HepG2 (cell line): ENCODE results near the gene OTOGL. TPM values are rescaled to one million over a fixed set of nuclear protein-coding genes. Genes with fewer than 3 reads are reported as not detected.

Experiments
- ATAC-seq: fragments of 200-7000 bp; cut with Tn5 transposase; 3 replicates; pipeline ENCODE4 v1.9.1; 2020; ENCODE audit warnings: mild to moderate bottlenecking, moderate library complexity
- BruUV-seq: library from RNA; stranded (reverse); fragments of 400-500 nt; replicated peaks from 2 replicates; lab custom pipeline; 2021; lab: Mats Ljungman, UMichigan
- CTCF ChIA-PET: fragments of 300-600 bp; formaldehyde crosslinking; extraction: SDS; loops from one replicate; lab custom pipeline; 2021; ENCODE audit warnings: low total read pairs, inconsistent platforms, low intra/inter-chr PET ratio; lab: Yijun Ruan, JAX
- POLR2A ChIA-PET: fragments of 350-600 bp; sonication (Branson Sonifier 250); formaldehyde crosslinking; loops from one replicate; lab custom pipeline; 2020; ENCODE audit warnings: antibody characterized with exemption, inconsistent platforms; lab: Yijun Ruan, JAX
- DNase-seq: peaks from one replicate; pipeline ENCODE4 v3.0.0-alpha.2; 2015; ENCODE audit warnings: low spot score
- FAIRE-seq: peaks from 3 replicates; lab custom pipeline; 2011; peaks lifted over from hg19 to GRCh38; lab: Jason Lieb, UNC
- H2AFZ ChIP-seq: one replicate; pipeline ENCODE4 v1.6.1; 2011; ENCODE audit warnings: low read length, inconsistent platforms
- H3K27ac ChIP-seq: fragments of 300-600 bp; 3 replicates; pipeline ENCODE4 v1.8.0; 2011; ENCODE audit warnings: mixed run types, mild to moderate bottlenecking, mixed read lengths, low read length, inconsistent platforms; ENCODE audit not compliant: insufficient read depth; ENCODE audit errors: extremely low read length
- H3K27me3 ChIP-seq, 2 experiments: fragments of 200-600 bp in 1 of 2; 2 replicates in 1 of 2; 3 replicates in 1 of 2; pipeline versions ENCODE4 v1.6.0 to v1.8.0; 2011; ENCODE audit warnings: low read length in 2 of 2, mild to moderate bottlenecking in 2 of 2, moderate library complexity in 2 of 2, inconsistent platforms in 1 of 2; ENCODE audit not compliant: insufficient read depth in 2 of 2, control insufficient read depth in 1 of 2
- H3K36me3 ChIP-seq, 2 experiments: fragments of 200-600 bp in 1 of 2; replicated peaks in 1 of 2; 2 replicates in 1 of 2; 3 replicates in 1 of 2; pipeline versions ENCODE4 v1.5.1 to v1.8.0; 2011; ENCODE audit warnings: low read length in 2 of 2, inconsistent platforms in 1 of 2; ENCODE audit not compliant: insufficient read depth in 2 of 2, control insufficient read depth in 1 of 2
- H3K4me1 ChIP-seq: 2 replicates; pipeline ENCODE4 v1.5.1; 2012; ENCODE audit warnings: low read length, inconsistent platforms; ENCODE audit not compliant: insufficient read depth
- H3K4me2 ChIP-seq: 2 replicates; pipeline ENCODE4 v1.6.0; 2011; ENCODE audit warnings: low read depth, low read length, inconsistent platforms
- H3K4me3 ChIP-seq, 3 experiments: fragments of 200-600 bp in 1 of 3; sonication (generic), shearing (Covaris generic) in 1 of 3; replicated peaks in 1 of 3; 2 replicates each; pipeline ENCODE4 v1.5.1; 2011 to 2016; ENCODE audit warnings: low read length in 3 of 3, inconsistent platforms in 2 of 3, low read depth in 2 of 3, mild to moderate bottlenecking in 2 of 3, control low read depth in 1 of 3, mixed read lengths in 1 of 3; ENCODE audit not compliant: insufficient read depth in 1 of 3
- H3K79me2 ChIP-seq: one replicate; pipeline ENCODE4 v1.6.1; 2011; ENCODE audit warnings: low read length, inconsistent platforms; ENCODE audit not compliant: insufficient read depth
- H3K9ac ChIP-seq: 2 replicates; pipeline ENCODE4 v1.6.0; 2011; ENCODE audit warnings: mild to moderate bottlenecking, low read depth, low read length, inconsistent platforms; ENCODE audit not compliant: insufficient read depth
- H3K9me3 ChIP-seq: 2 replicates; pipeline ENCODE4 v1.5.1; 2012; ENCODE audit warnings: mild to moderate bottlenecking, low read length
- H4K20me1 ChIP-seq: 2 replicates; pipeline ENCODE4 v1.6.0; 2011; ENCODE audit warnings: inconsistent platforms, mild to moderate bottlenecking, low read length, moderate library complexity; ENCODE audit not compliant: insufficient read depth
- ERF ChIP-seq: IDR thresholded peaks from 2 replicates; pipeline ENCODE4 v1.6.1; 2018; ENCODE audit warnings: missing biosample characterization, missing genetic modification reagents
- ETV5 ChIP-seq: IDR thresholded peaks from 2 replicates; pipeline ENCODE4 v1.6.1; 2018; ENCODE audit warnings: missing biosample characterization, missing genetic modification reagents, inconsistent platforms, borderline replicate concordance
- FOXK2 ChIP-seq: fragments of 450-650 bp; IDR thresholded peaks from 2 replicates; pipeline ENCODE4 v1.6.1; 2016
- MTA3 ChIP-seq: sonication (generic); formaldehyde crosslinking; IDR thresholded peaks from 2 replicates; pipeline ENCODE4 v1.4.0; 2020; ENCODE audit warnings: missing genetic modification reagents
- PHF5A ChIP-seq: IDR thresholded peaks from one replicate; pipeline ENCODE4 v1.6.1; 2018; ENCODE audit warnings: low read depth, missing genetic modification reagents; ENCODE audit not compliant: unreplicated experiment
- RBFOX2 ChIP-seq: fragments of 200-400 bp; formaldehyde crosslinking; IDR thresholded peaks from 2 replicates; pipeline ENCODE4 v1.6.1; 2017; ENCODE audit warnings: low read depth, mild to moderate bottlenecking, low read length
- SOX6 ChIP-seq, 2 experiments: fragments of 450-650 bp in 1 of 2; sonication (generic) in 1 of 2; formaldehyde crosslinking in 1 of 2; IDR thresholded peaks; 2 replicates each; pipeline versions ENCODE4 v1.4.0 to v1.6.1; 2017 to 2020; ENCODE audit warnings: antibody characterized with exemption in 1 of 2, mild to moderate bottlenecking in 1 of 2, missing genetic modification reagents in 1 of 2
- SP140L ChIP-seq: sonication (generic); formaldehyde crosslinking; IDR thresholded peaks from 2 replicates; pipeline ENCODE4 v1.4.0; 2020; ENCODE audit warnings: missing genetic modification reagents, borderline replicate concordance
- ZBTB8A ChIP-seq: sonication (generic); formaldehyde crosslinking; IDR thresholded peaks from 2 replicates; pipeline ENCODE4 v1.4.0; 2020; ENCODE audit warnings: mild to moderate bottlenecking, low read depth, missing genetic modification reagents, borderline replicate concordance
- ZEB1 ChIP-seq: IDR thresholded peaks from 2 replicates; pipeline ENCODE4 v1.6.1; 2012; ENCODE audit warnings: mild to moderate bottlenecking, low read depth, inconsistent platforms; ENCODE audit not compliant: insufficient replicate concordance
- ZNF138 ChIP-seq: sonication (generic); formaldehyde crosslinking; IDR thresholded peaks from 2 replicates; pipeline ENCODE4 v1.5.0; 2020; ENCODE audit warnings: mild to moderate bottlenecking, low read depth, missing genetic modification reagents
- ZNF143 ChIP-seq: sonication (generic); formaldehyde crosslinking; IDR thresholded peaks from 2 replicates; pipeline ENCODE4 v1.4.0; 2020; ENCODE audit warnings: missing genetic modification reagents
- ZNF468 ChIP-seq: sonication (generic); formaldehyde crosslinking; IDR thresholded peaks from 2 replicates; pipeline ENCODE4 v1.8.0; 2022; ENCODE audit warnings: mild to moderate bottlenecking, moderate library complexity, missing genetic modification reagents
- ZNF768 ChIP-seq: sonication (generic); formaldehyde crosslinking; IDR thresholded peaks from 2 replicates; pipeline ENCODE4 v1.4.0; 2020; ENCODE audit warnings: missing genetic modification reagents
- WGBS: methylation state at CpG from one replicate; pipeline ENCODE4 v1.1.6; 2017; ENCODE audit warnings: low lambda C conversion rate; 5-methylcytosine and 5-hydroxymethylcytosine counted together
- in situ Hi-C: cut with HindIII; loops from 2 replicates; pipeline ENCODE4 v1.10.0; 2017; ENCODE audit warnings: low pct_unique_long_range_greater_than_20kb; ENCODE audit not compliant: extremely low pct_ligation_motif_present
- intact Hi-C: fragments of 100-400 bp; cut with micrococcal nuclease; formaldehyde crosslinking; loops from one replicate; pipeline ENCODE4 v1.10.0; 2022; ENCODE audit not compliant: unreplicated experiment
- polyA plus RNA-seq, 8 experiments: library from polyadenylated mRNA; depleted of rRNA in 3 of 8; stranded (reverse) in 7 of 8; unstranded in 1 of 8; fragments of >200 nt; fragmentation: Illumina TruSeq in 4 of 8; extraction: Trizol in 4 of 8; gene quantifications; 2 replicates each; pipeline versions ENCODE4 v1.2.1 to v1.2.3, GENCODE V29; 2011 to 2016; ENCODE audit warnings: low read depth in 4 of 8, missing spikeins in 1 of 8, mixed read lengths in 1 of 8; ENCODE audit not compliant: insufficient read depth in 1 of 8
- total RNA-seq, 5 experiments: library from RNA; depleted of rRNA; stranded (reverse); fragments of >200 nt; fragmentation: Illumina TruSeq; extraction: Trizol; gene quantifications; 2 replicates each; pipeline ENCODE4 v1.2.3, GENCODE V29; 2016; ENCODE audit warnings: low read depth in 1 of 5
- TF ChIP-seq, protein P1 (sequence below): sonication (generic); formaldehyde crosslinking; IDR thresholded peaks from 2 replicates; pipeline ENCODE4 v1.4.0; 2020; ENCODE audit warnings: mild to moderate bottlenecking, missing genetic modification reagents

OTOGL gene
- total and polyA plus RNA-seq, 2 of the 13 experiments (the other 11 are each of a cell fraction or from before 2014, with no cell fraction given), result not detected

DNA sequence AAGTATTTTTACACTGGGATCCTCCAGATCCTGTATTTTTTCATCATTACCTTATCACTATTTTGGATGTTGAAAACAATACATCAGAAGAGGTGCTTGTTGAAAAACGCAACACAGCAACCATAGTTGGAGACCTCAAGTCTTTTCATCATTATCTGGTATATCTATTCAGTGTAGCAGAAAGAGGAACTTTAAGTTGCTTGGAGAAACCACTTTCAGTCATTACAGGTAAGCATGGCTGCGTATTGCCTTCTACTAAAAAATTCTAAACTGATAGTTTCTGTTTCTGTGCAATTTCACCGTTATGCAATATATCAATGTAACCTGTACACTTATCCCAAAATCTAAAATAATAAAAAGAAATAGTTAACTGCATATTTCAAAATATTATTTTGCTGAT is 312.4 kb downstream of the OTOGL start:
- POLR2A ChIA-PET, result no interaction called here
- no peak for DNase-seq
- H3K4me3 ChIP-seq, result no peak overlapping the region
- 1% methylated on average over 3 of the region's 3 CpGs for WGBS
- no peaks in the 10 kb centered on the region for H3K9me3 ChIP-seq
- no peak overlapping the region for H3K4me2 ChIP-seq
- H3K27me3 ChIP-seq, result no peaks in the 10 kb centered on the region
- no peak overlapping the region for H3K27ac ChIP-seq
- CTCF ChIA-PET, result interaction anchor here (1.0 to 2.1 kb wide), 3 partner anchors 186 to 1216 kb away, joined by 5 to 12 read pairs (median 6); no protein-coding TSS in a partner anchor
- H3K79me2 ChIP-seq, result no peaks in the 10 kb centered on the region
- intact Hi-C loops (loop anchor here (1.0 kb wide), 2 partner anchors 187 to 353 kb away; no protein-coding TSS in a partner anchor), in situ Hi-C loops (no loop called here)
- H4K20me1 ChIP-seq, result no peaks in the 10 kb centered on the region
- H3K36me3 ChIP-seq, result no peaks in the 10 kb centered on the region
- ATAC-seq, result no peak
- FAIRE-seq, result no peak
- BruUV-seq, result no TSS peak
- H2AFZ ChIP-seq, result no peak overlapping the region
- no peaks in the 10 kb centered on the region for H3K4me1 ChIP-seq
- H3K9ac ChIP-seq, result no peak overlapping the region
- TF ChIP-seq ERF (CRISPR knock-in tag), result no peak
- TF ChIP-seq SP140L (CRISPR knock-in tag), result no peak
- TF ChIP-seq ZNF138 (CRISPR knock-in tag), result no peak
- no peak for TF ChIP-seq FOXK2
- no peak for TF ChIP-seq SOX6 (IDR thresholded peaks at IDR 0.05)
- TF ChIP-seq SOX6 (CRISPR knock-in tag; IDR thresholded peaks at IDR 0.05), result no peak
- TF ChIP-seq, protein P1, sequence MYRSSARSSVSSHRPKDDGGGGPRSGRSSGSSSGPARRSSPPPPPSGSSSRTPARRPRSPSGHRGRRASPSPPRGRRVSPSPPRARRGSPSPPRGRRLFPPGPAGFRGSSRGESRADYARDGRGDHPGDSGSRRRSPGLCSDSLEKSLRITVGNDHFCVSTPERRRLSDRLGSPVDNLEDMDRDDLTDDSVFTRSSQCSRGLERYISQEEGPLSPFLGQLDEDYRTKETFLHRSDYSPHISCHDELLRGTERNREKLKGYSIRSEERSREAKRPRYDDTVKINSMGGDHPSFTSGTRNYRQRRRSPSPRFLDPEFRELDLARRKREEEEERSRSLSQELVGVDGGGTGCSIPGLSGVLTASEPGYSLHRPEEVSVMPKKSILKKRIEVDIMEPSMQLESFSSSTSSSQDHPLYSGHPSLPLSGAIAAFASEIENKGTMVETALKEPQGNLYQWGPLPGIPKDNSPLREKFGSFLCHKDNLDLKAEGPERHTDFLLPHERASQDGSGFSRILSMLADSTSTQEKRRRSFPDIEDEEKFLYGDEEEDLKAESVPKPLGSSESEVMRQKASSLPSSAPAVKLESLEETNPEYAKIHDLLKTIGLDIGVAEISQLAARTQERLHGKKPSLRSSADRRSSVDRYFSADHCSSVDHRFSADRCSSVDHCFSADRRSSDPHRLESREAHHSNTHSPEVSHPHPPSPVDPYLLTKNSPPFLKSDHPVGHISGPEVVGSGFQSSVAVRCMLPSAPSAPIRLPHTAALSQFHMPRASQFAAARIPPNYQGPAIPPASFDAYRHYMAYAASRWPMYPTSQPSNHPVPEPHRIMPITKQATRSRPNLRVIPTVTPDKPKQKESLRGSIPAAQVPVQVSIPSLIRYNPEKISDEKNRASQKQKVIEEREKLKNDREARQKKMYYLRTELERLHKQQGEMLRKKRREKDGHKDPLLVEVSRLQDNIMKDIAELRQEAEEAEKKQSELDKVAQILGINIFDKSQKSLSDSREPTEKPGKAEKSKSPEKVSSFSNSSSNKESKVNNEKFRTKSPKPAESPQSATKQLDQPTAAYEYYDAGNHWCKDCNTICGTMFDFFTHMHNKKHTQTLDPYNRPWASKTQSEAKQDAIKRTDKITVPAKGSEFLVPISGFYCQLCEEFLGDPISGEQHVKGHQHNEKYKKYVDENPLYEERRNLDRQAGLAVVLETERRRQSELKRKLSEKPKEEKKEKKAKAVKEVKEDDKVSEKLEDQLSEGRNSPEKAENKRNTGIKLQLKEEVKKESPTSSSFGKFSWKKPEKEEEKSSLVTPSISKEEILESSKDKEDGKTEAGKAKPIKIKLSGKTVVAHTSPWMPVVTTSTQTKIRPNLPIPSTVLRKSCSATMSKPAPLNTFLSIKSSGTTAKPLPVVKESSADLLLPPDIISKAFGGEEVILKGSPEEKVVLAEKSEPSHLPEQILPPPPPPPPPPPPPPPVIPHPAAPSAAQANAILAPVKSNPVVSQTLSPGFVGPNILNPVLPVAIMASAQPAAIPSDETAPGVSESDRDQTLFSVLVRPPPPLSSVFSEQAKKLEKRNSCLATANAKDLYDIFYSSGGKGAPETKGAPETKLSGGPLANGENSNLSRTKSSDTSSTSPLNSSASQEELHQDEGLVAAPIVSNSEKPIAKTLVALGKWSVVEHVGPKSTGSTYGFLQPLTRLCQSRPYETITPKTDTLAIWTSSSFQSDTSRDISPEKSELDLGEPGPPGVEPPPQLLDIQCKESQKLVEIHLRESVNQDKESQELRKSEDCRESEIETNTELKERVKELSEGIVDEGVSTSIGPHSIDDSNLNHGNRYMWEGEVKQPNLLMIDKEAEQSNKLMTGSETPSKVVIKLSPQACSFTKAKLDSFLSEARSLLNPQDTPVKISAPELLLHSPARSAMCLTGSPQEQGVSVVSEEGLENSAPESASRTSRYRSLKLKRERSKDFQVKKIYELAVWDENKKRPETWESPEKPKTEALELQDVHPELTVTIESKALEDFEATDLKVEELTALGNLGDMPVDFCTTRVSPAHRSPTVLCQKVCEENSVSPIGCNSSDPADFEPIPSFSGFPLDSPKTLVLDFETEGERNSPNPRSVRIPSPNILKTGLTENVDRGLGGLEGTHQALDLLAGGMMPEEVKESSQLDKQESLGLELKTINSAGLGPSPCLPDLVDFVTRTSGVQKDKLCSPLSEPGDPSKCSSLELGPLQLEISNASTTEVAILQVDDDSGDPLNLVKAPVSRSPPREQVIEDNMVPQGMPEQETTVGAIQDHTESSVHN (CRISPR knock-in tag), result no peak
- no peak for TF ChIP-seq ETV5 (CRISPR knock-in tag)
- TF ChIP-seq RBFOX2, result no peak
- TF ChIP-seq ZNF468 (CRISPR knock-in tag), result no peak
- TF ChIP-seq ZNF768 (CRISPR knock-in tag), result no peak
- no peak for TF ChIP-seq ZEB1
- no peak for TF ChIP-seq MTA3
- TF ChIP-seq ZNF143 (CRISPR knock-in tag), result no peak
- no peak for TF ChIP-seq PHF5A (CRISPR knock-in tag)
- no peak for TF ChIP-seq ZBTB8A
